ENCODE measurements around the gene FARP1. TPM values are rescaled to one million over a fixed set of nuclear protein-coding genes. Genes with fewer than 3 reads are reported as not detected.

FARP1 gene
- total RNA-seq, 4 donors from 2014 or later: 103 to 172 (median 129) TPM

DNA sequence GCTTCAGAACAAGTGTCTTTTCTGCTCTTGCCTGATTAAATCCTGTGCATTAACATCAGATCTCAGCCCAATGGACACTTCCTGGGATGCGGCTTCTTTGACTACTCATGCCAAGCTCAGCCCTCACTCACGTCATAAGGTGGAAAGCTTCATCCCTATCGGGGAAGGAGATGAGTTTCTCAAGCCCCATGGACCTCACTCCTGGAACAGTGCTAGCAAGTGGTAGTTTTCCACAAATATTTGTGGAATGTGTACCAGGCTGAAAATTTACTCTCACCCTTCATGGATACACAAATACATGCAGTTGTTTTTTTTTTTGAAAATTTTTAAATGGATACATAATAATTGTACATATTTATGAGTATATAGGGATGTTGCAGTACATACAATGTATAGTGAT is 34.6 kb upstream of the FARP1 start:
- TF ChIP-seq, protein P1, sequence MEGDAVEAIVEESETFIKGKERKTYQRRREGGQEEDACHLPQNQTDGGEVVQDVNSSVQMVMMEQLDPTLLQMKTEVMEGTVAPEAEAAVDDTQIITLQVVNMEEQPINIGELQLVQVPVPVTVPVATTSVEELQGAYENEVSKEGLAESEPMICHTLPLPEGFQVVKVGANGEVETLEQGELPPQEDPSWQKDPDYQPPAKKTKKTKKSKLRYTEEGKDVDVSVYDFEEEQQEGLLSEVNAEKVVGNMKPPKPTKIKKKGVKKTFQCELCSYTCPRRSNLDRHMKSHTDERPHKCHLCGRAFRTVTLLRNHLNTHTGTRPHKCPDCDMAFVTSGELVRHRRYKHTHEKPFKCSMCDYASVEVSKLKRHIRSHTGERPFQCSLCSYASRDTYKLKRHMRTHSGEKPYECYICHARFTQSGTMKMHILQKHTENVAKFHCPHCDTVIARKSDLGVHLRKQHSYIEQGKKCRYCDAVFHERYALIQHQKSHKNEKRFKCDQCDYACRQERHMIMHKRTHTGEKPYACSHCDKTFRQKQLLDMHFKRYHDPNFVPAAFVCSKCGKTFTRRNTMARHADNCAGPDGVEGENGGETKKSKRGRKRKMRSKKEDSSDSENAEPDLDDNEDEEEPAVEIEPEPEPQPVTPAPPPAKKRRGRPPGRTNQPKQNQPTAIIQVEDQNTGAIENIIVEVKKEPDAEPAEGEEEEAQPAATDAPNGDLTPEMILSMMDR (IDR thresholded peaks at IDR 0.05): no peak
- TF ChIP-seq POLR2A (IDR thresholded peaks at IDR 0.05): no peak
- WGBS, 2 donors: 84 to 90% methylated on average over 3 of the region's 3 CpGs
- peaks cover 11 to 15% of the 10 kb centered on the region in 2 donors for H3K4me1 ChIP-seq
- H3K27me3 ChIP-seq: no peaks in the 10 kb centered on the region
- H3K9me3 ChIP-seq: no peaks in the 10 kb centered on the region
- intact Hi-C loops (cut with DNase I): no loop called here
- no peak for DNase-seq
- no peaks in the 10 kb centered on the region for H3K36me3 ChIP-seq
- no peak overlapping the region for H3K27ac ChIP-seq
- no peak overlapping the region for H3K4me3 ChIP-seq (replicated peaks in 1 of 3)

DNA sequence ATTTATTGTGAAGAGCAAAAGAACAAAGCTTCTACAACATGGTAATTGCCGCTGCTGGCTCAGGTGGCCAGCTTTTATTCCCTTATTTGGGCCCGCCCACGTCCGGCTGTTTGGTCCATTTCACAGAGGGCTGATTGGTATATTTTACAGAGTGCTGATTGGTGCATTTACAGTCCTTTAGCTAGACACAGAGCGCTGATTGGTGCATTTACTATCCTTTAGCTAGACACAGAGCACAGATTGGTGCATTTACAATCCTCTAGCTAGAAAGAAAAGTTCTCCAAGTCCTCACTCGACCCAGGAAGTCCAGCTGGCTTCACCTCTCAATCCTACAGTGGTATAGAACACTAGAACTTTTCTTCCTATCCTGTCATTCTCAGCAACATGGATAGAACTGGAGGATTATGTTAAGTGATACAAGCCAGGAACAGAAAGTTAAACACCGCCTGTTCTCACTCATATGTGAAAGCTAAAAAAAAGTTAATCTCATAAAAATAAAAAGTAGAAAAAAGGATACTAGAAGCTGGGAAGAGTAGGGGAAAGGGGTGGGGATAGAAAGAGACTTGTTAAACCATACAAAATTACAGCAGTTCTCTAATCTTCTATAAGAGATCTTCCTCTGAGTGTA is 33.6 kb upstream of the FARP1 start:
- Histone ChIP-seq H3K36me3 (no peaks in the 10 kb centered on the region), H3K27me3 (no peaks in the 10 kb centered on the region), H3K4me3 (replicated peaks in 1 of 3) (no peak overlapping the region), H3K4me1 (peaks cover 11 to 15% of the 10 kb centered on the region in 2 donors), H3K9me3 (no peaks in the 10 kb centered on the region), H3K27ac (peak overlapping the region in 2 of 3 donors; percentile 64 to 67)
- no peak for TF ChIP-seq POLR2A (IDR thresholded peaks at IDR 0.05)
- TF ChIP-seq, protein P1 (IDR thresholded peaks at IDR 0.05): no peak
- WGBS, 2 donors: 78 to 79% methylated on average over 7 of the region's 7 CpGs
- DNase-seq: no peak
- intact Hi-C loops (cut with DNase I): no loop called here

DNA sequence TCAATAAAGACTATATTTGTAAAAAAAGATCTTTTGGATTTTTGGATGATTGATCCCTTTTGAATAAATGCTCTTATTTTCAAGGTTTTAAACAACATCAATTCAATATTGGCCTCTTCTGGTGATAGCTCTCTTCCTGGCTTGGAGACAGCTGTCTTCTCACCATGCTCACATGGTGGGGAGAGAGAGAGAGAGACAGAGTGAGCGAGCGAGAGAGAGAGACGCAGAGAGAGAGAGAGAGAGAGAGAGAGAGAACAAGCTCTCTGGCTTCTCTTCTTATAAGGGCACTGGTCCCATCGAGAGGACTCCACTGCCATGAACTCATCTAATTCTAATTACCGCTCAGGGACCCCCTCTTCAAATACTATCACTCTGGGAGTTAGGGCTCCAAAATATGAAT is 32.1 kb upstream of the FARP1 start:
- Histone ChIP-seq H3K9me3 (no peaks in the 10 kb centered on the region), H3K27ac (peak overlapping the region in 1 of 3 donors; percentile 67), H3K36me3 (no peaks in the 10 kb centered on the region), H3K27me3 (no peaks in the 10 kb centered on the region), H3K4me1 (peaks cover 11 to 15% of the 10 kb centered on the region in 2 donors), H3K4me3 (replicated peaks in 1 of 3) (no peak overlapping the region)
- 87 to 88% methylated on average over 5 of the region's 5 CpGs for WGBS, 2 donors
- no peak for TF ChIP-seq POLR2A (IDR thresholded peaks at IDR 0.05)
- TF ChIP-seq, protein P1 (IDR thresholded peaks at IDR 0.05): no peak
- no peak for DNase-seq
- intact Hi-C loops (cut with DNase I): no loop called here

DNA sequence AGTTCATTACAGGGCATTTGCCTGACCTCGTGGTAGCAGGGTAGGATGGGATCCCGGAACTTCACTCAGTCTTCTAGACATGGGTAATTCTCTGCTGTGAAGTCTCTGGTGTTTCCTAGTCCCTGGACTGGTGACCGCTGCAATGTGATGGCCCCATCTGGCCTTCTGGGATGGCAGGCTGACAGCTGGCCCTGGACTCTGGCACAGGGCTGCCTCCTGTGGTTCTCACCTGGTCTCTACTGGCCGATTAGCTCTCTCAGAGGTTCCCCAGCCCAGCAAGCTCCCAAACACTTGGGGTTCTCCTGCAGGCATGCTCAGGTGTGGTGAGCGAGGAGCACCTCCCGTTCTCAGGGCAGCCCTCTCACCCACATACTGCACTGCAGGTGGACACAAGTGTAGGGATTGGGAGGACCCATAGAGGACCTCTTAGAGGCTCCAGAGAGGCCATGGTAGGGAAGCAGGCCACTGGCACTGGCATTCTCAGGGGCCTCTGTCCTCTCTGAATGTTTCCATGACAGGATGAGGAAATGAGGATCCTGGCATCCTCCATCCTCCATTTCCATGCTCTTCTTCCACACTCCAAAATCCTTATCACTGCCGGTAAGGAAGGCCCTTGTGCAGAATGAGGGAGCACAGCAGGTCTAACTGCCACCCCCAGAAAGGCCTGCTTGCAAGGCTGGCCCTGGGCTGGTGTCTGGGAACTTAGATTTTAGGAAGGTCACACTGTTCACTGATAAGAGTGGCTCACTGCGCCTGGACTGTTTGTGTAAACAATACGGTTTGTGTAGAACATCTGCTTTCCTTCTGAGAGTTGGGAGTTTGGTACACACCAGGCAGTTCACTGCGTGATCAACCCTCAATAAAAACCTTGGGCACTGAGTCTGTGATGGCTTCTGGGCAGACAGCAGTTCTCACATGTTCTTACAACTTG is 31.5 kb upstream of the FARP1 start:
- TF ChIP-seq, protein P1 (IDR thresholded peaks at IDR 0.05): no peak
- TF ChIP-seq POLR2A (IDR thresholded peaks at IDR 0.05): no peak
- Histone ChIP-seq H3K4me1 (peaks cover 11 to 15% of the 10 kb centered on the region in 2 donors), H3K4me3 (replicated peaks in 1 of 3) (no peak overlapping the region), H3K9me3 (no peaks in the 10 kb centered on the region), H3K36me3 (no peaks in the 10 kb centered on the region), H3K27ac (no peak overlapping the region), H3K27me3 (no peaks in the 10 kb centered on the region)
- intact Hi-C loops (cut with DNase I): no loop called here
- 91 to 92% methylated on average over 6 to 9 of the region's 10 CpGs for WGBS, 2 donors
- DNase-seq: no peak

DNA sequence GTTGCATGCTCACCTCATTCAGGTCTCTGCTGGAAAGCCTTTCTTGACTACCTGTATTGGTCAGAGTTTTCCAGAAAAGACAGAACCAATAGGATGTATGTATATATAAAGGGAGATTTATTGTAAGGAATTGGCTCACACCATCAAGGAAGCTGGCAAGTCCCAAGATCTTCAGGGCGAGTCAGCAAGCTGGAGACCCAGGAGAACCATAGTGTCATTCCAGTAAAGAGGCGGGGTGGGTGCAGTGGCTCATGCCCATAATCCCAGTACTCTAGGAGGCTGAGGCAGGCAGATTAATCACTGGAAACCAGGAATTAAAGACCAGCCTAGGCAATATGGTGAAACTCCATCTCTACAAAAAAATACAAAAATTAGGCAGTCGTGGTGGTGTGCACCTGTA is 30.4 kb upstream of the FARP1 start:
- TF ChIP-seq POLR2A (IDR thresholded peaks at IDR 0.05): no peak
- TF ChIP-seq, protein P1 (IDR thresholded peaks at IDR 0.05): no peak
- no peak for DNase-seq
- no peak overlapping the region for H3K4me3 ChIP-seq (replicated peaks in 1 of 3)
- H3K9me3 ChIP-seq: no peaks in the 10 kb centered on the region
- intact Hi-C loops (cut with DNase I): no loop called here
- 92 to 100% methylated on average over 3 of the region's 3 CpGs for WGBS, 2 donors
- no peaks in the 10 kb centered on the region for H3K27me3 ChIP-seq
- no peaks in the 10 kb centered on the region for H3K36me3 ChIP-seq
- no peak overlapping the region for H3K27ac ChIP-seq
- peaks cover 11 to 15% of the 10 kb centered on the region in 2 donors for H3K4me1 ChIP-seq
